HG03039 (cell line): Measurements from ENCODE around the gene UPF3B.
"Not testable (repeated sequence)": the region's sequence is repeated elsewhere in the genome, so short reads cannot be mapped to it uniquely, and the experiment has no call there.

ENCODE experiments used
- ATAC-seq: cut with Tn5 transposase; IDR thresholded peaks from one replicate; pipeline ENCODE4 v1.9.1; 2021; ENCODE audit warnings: mild to moderate bottlenecking, moderate library complexity; ENCODE audit not compliant: unreplicated experiment

UPF3B gene

DNA sequence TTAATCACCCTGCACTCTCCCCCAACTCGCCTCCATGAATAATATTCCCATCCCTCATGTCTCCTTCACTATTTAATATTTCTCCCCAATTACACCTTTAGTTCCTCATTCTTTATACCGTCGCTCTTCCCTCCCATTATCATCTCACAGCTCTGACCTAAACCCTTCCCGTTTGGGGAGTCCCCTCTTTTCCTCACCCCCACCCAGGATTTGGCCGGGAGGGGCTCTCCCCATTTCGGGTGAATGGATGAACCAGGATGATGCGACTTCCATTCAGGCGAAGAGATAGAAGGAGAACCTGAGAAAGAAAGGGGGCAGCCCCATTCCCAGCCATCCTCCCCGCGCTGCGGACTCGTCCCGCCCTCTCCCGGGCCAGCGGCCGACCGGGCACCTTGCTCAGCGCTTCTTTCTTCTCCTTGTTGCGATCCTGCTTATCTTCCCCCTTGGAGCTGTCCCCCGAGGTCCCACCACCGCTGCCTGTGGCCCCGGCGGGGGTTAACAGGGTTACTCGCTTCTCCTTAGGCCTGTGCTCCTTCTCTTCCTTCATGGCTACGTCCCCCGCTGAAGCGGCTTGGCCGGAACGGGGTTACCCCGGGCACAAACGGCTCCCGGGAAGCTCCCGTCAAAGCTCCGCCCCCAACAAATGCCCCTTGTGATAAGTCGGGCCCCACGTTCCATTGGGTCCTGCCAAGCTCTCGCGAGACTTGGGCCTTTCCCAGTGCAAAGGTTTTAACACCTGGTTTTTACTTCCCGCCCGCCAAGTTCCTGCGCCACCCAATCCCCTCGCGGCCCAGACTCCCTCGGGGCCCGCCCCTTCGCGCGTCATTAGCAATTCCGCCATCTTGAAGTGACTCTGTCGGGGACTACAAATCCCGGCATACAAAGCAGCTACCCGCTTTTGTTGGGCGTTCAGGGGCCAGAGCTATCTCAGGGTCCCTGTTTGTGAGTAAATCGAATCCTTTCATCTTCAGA is at the start of gene UPF3B:
UPF3B (minus strand) TSS at position 582 of the 972 bp plus-strand sequence; CDS start at position 547, 35 bp downstream.
- peak; percentile 97 for ATAC-seq

DNA sequence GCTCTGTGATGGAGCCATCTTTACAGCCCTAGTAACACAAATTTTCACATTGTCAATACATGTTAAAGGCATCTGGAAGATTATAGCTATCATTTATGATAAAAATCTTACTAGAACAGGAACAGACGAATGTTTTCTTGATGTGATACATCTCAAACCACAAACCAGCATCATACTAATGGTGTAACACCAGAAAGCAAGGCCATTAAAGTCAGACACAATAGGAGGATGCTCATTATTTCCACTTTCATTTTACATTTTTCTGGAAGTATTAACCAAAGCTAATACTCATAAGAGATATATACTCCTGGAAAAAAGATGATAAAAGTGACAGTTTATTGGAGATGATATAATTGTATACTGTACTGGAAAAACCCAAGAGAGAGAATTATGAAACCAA is 48.2 kb upstream of the UPF3B start:
- no peak for ATAC-seq

- ATAC-seq, result no peak
These were observed 46.4 kb upstream of the UPF3B start for GRCh38 chrX:119899125-119899524.

DNA sequence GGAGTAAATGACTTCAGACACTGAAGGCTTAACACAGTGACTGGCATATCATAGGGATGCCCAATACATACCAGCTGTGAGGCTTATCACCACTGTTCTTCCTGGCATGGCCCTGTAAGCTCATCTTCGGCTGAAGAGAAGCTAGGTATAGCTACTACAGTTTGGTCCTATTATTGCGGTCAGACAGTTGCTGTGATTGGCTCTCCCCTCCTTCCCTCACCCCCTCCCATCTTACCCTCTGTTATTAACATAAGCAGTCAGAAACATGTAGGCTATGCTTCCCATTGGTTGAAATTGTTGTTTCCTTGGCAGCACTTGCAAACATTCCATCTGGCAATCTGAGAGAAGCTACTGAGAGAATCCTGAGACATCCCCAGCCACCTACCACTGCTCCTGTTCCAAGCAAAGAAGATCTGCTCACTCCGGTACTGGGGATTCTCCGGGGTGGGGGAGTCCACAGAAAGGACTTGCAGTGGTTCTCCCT is 43.1 kb upstream of the UPF3B start, which contains the start of gene AKAP14:
AKAP14 (plus strand) TSS at position 51 of the 484 bp plus-strand sequence. CDS start 7,331 bp downstream, outside the sequence.
- ATAC-seq, result no peak

GRCh38 chrX:119891961-119892692 is 39.4 kb upstream of the UPF3B start:
- not testable (repeated sequence) for ATAC-seq

DNA sequence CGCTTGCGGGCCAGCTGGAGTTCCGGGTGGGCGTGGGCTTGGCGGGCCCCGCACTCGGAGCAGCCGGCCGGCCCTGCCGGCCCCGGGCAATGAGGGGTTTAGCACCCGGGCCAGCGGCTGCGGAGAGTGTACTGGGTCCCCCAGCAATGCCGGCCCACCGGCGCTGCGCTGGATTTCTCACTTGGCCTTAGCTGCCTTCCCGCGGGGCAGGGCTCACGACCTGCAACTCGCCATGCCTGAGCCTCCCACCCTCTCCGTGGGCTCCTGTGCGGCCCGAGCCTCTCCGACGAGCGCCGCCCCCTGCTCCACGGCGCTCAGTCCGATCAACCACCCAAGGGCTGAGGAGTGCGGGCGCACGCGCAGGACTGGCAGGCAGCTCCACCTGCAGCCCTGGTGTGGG is 37.9 kb upstream of the UPF3B start:
- not testable (repeated sequence) for ATAC-seq

DNA sequence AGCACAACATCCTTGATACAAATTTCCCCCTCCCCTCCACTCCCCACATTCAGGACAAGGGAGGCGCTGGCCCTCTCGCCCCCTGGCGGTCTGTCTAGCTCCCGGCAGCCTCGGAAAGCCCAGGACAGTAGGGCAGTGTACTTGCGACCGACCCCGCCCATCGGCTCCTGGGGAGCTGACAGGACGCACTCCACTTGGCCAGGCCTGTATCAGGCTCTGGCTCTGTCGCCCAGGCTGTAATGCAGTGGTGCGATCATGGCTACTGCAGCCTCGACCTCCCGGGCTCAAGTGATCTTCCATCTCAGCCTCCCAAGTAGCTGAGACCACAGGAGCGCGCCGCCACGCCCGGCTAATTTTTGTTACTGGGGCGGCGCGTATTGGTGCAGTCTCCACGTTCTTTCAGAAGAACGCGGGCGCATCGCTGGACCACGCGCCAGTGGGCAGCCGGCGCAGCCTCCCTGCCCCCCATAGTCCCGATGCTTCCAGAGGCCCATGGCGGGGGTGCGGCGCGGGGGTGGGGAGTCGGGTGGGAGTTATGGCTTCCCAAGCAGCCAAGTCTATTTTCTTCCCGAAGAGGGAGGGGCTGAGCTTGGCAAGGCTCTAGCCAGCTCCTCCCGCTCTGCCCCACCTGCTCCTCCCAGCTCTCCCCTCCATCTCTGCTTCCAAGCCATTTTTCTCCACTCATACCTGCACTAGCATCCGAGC is 35.1 kb upstream of the UPF3B start:
- ATAC-seq, result no peak

GRCh38 chrX:119885554-119886428 is 33.0 kb upstream of the UPF3B start:
- no peak for ATAC-seq

GRCh38 chrX:119880552-119881437 is 28.0 kb upstream of the UPF3B start:
- no peak for ATAC-seq

GRCh38 chrX:119880076-119880475 is 27.3 kb upstream of the UPF3B start:
- ATAC-seq, result no peak

DNA sequence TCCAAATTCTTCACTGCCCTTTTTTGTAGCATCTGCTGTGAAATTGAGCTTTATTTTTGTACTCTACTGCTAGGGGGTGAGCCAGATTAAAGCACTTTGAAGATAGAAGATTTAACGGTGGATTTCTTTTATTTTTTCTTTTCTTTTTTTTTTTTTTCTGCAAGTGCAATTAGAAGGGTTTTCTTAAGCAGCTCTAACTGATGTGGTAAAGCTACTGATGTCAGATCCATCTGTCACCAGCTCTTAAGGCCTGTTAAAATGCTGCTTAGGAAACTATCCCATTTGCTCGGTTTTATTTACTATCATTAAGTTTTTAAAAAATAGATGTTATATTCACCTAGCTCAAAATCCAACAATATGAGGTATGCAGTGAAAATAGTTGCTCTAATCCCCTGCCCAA is 26.0 kb upstream of the UPF3B start:
- ATAC-seq, result no peak

- ATAC-seq, result peak; percentile 95
These were observed 19.0 kb upstream of the UPF3B start, which contains the start of the genes NDUFA1 and RNF113A for GRCh38 chrX:119871599-119872395. NDUFA1 (plus strand) TSS chrX:119871832; CDS start chrX:119871912, 80 bp downstream. RNF113A (minus strand) TSS chrX:119871733; CDS start chrX:119871613, 120 bp downstream.

DNA sequence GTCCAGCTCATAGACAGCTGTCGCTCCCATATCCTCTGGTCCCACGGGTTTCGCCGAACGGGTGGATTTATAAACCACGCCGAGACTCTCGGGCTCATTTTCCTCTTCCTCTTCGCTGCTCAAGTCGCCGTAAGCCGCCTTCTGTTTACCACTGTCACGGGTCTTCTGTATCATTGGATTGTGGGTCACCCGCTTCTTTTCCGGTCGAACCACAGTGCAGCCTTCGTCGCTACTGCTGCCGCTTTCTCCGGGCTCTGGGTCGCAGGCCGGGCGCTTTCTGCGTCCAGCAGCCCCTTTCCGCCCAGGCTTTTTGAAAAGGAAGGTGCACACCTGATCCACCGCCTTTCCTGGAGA is 18.5 kb upstream of the UPF3B start:
- ATAC-seq, result peak; percentile 17

GRCh38 chrX:119870626-119871131 is 17.9 kb upstream of the UPF3B start:
- ATAC-seq, result peak; percentile 7

GRCh38 chrX:119853444-119853843 is 681 bp upstream of the UPF3B start:
- ATAC-seq, result no peak

- no peak for ATAC-seq
These were observed 18.9 kb downstream of the UPF3B start for GRCh38 chrX:119833905-119834304.

DNA sequence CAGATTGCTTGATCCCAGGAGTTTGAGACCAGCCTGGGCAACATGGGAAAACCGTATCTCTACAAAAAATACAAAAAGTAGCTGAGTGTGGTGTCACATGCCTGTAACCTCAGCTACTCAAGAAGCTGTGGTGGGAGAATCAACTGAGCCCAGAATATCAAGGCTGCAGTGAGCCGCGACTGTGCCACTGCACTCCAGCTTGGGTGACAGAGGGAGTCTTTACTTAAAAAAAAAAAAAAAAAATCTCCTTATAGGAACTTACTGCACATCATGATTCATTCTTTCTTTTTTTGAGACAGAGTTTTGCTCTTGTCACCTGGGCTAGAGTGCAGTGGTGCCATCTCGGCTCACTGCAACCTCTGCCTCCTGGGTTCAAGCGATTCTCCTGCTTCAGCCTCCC is 24.3 kb downstream of the UPF3B start:
- no peak for ATAC-seq
